Tibial nerve (tissue), 3 donors: Measurements from ENCODE around the gene KHDRBS2.

Experiments
- POLR2A ChIP-seq, 2 donors: fragments of 450-650 bp; IDR thresholded peaks; one replicate each; pipeline ENCODE4 v1.6.1; 2017; ENCODE audit warnings: antibody characterized with exemption in 2 of 2, mild to moderate bottlenecking in 2 of 2, moderate library complexity in 2 of 2
- TF ChIP-seq, protein P1 (sequence below), 5 experiments: fragments of 200-600 bp in 3 of 5; fragments of 450-650 bp in 2 of 5; sonication (generic) in 3 of 5; IDR thresholded peaks; one replicate each; pipeline ENCODE4 v1.5.1; 2016 to 2019; ENCODE audit warnings: antibody characterized with exemption in 5 of 5, mild to moderate bottlenecking in 3 of 5, moderate library complexity in 2 of 5

- TF ChIP-seq, protein P1, sequence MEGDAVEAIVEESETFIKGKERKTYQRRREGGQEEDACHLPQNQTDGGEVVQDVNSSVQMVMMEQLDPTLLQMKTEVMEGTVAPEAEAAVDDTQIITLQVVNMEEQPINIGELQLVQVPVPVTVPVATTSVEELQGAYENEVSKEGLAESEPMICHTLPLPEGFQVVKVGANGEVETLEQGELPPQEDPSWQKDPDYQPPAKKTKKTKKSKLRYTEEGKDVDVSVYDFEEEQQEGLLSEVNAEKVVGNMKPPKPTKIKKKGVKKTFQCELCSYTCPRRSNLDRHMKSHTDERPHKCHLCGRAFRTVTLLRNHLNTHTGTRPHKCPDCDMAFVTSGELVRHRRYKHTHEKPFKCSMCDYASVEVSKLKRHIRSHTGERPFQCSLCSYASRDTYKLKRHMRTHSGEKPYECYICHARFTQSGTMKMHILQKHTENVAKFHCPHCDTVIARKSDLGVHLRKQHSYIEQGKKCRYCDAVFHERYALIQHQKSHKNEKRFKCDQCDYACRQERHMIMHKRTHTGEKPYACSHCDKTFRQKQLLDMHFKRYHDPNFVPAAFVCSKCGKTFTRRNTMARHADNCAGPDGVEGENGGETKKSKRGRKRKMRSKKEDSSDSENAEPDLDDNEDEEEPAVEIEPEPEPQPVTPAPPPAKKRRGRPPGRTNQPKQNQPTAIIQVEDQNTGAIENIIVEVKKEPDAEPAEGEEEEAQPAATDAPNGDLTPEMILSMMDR (IDR thresholded peaks at IDR 0.05) = no peak
- no peak for TF ChIP-seq POLR2A (IDR thresholded peaks at IDR 0.05)
Observed at GRCh38 chr6:61711849-61712248, 574.2 kb downstream of the KHDRBS2 start.
